ENCODE measurements around the gene ANO2.

ANO2 gene

GRCh38 chr12:5945071-5946008, at the start of gene ANO2:
Gene ANO2, minus strand, starts transcription at chr12:5945259. Its CDS starts 42 bp downstream, at chr12:5945217.
- FAIRE-seq = no peak

- FAIRE-seq = no peak
Measured at GRCh38 chr12:5989621-5990020, 44.6 kb upstream of the ANO2 start.

DNA sequence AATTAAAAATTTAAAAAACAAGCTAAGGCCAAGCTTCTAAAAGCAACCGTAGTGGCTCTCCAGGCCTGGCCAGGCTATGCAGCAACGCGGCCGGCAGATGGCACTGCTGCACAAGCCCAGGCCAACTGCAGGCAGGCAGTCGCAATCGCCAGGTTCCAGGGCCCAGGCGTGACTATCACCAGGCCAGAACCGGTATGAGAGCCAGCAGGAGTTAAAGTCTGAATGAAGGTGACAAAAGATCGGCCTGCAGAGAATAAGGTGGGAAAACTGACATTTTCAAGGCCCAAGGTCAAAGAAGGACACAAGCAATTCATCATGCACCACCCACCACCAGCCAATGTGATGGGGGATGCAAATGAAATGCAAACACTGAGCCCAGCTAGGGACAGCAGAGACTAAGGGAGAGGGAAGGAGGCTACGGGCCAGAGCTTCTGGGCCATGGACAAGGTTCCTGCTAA, 43.6 kb upstream of the ANO2 start:
- FAIRE-seq = peak; percentile 35

DNA sequence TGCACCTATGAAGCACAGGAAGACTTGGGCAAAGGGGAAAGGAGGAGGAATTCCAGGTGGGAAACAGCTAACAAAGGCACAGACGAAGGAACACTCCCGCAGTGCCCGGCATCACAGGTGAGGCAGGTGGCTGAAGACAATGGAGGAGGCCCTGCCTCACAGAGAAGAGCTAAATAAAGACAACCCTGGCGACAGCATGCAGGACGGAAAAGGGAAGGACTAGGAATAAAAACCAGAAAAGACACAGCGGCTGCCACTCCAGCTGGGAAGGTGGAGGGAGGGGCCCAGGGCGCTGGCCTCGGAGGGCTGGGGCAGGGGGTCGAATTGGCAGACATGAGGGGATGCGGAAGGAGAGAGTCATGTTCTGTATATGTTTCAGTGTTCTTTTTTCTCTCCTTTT, 43.0 kb upstream of the ANO2 start:
- no peak for FAIRE-seq

- FAIRE-seq = no peak
Measured at GRCh38 chr12:5987573-5987972, 42.5 kb upstream of the ANO2 start.

DNA sequence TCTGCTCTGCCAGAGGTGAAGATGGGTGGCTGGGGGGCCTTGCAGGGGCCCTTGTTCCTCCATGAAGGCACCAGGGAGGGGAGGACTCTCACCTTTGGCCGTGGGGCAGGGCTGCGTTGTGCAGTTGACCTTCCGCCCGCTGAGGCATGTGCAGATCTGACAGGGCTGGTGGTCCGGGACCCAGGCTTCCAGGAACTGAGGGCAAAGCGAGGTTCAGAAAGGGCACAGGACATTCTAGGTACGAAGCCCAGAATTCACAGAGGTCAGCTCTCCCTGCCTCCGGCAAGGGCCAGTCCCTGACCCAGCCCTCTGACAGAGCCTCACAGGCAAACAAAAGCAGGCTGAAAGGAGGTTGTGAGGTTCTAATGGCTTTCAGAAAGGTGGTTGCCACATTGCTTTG, 40.4 kb upstream of the ANO2 start:
- FAIRE-seq = no peak

GRCh38 chr12:5984873-5985272, 39.8 kb upstream of the ANO2 start:
- no peak for FAIRE-seq

DNA sequence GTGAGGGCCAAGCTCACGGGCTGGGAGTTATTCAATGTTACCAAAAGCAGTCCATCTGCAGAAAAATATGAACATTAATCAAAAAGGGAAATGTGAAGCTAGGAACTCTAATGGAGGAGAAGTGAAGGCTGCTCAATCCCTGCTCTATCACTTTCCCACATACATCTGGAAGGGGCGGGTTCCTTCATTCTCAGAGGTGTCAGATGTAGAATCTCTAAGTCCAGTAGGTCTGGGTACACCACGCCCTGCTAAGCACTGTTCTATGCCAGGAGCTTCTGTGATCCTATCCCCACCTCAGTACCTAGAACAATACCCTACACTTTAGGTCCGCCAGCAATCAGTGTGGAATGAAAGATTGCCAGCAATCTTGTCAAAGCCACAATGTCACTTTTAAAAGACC, 37.0 kb upstream of the ANO2 start:
- FAIRE-seq = no peak

DNA sequence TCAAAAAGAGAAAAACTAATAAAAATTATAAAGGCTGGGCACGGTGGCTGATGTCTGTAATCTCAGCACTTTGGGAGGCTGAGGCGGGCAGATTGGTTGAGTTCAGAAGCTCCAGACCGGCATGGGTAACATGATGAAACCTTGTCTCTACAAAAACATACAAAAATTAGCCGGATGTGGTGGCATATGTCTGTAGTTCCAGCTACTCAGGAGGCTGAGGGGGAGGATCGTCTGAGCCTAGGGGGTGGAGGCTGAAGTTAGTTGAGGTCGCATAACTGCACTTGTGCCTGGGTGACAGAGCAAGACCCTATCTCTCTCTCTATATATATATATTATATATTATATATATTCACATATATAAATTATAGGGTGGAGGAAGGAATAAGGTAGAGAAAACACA, 32.5 kb upstream of the ANO2 start:
- no peak for FAIRE-seq

- no peak for FAIRE-seq
Measured at GRCh38 chr12:5976711-5977110, 31.7 kb upstream of the ANO2 start.

GRCh38 chr12:5976196-5976595, 31.1 kb upstream of the ANO2 start:
- FAIRE-seq = no peak

- no peak for FAIRE-seq
Measured at GRCh38 chr12:5973461-5974115, 28.5 kb upstream of the ANO2 start.

GRCh38 chr12:5972387-5972786, 27.3 kb upstream of the ANO2 start:
- no peak for FAIRE-seq

GRCh38 chr12:5971194-5971850, 26.3 kb upstream of the ANO2 start:
- FAIRE-seq = no peak

- FAIRE-seq = no peak
Measured at GRCh38 chr12:5969974-5970690, 25.1 kb upstream of the ANO2 start.

DNA sequence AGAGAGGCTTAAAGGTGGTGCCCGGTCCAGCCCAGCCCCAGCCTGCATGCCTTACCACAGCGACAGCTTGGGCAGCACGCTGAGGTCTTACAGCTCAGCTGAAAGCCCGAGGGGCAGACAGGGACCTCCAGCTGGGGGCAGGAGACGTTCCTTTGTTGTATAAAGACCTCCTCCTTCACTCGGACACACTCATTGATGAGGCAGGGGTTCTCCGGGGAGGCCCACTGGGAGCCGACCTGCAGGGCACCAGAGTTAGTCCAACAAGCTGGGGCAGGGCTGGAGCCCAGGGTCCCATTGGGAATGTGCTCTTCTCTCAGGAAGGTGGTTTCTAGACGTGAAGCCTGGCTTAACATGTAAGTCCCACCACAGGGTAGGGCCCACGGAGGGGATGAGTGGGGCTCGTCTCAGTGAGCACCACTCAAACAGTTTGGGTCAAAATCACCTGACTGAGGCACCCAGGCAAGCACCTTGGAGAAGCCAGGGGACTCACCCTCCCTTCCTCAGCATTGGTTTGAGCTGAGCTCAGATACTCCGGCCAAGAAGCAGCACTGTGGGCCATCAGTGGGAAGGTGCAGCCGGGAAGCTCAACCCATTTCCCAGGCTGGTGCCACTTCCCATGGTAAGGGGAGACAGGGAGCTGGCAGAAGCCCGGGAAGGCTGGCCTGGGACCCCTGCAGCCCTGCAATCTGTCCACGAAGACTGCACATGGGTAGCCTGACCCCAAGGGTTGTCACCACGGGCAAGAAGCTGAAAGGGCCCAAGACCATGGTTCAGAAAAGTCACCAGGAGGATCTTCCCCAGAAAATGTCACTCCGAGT, 24.3 kb upstream of the ANO2 start:
- FAIRE-seq = no peak

DNA sequence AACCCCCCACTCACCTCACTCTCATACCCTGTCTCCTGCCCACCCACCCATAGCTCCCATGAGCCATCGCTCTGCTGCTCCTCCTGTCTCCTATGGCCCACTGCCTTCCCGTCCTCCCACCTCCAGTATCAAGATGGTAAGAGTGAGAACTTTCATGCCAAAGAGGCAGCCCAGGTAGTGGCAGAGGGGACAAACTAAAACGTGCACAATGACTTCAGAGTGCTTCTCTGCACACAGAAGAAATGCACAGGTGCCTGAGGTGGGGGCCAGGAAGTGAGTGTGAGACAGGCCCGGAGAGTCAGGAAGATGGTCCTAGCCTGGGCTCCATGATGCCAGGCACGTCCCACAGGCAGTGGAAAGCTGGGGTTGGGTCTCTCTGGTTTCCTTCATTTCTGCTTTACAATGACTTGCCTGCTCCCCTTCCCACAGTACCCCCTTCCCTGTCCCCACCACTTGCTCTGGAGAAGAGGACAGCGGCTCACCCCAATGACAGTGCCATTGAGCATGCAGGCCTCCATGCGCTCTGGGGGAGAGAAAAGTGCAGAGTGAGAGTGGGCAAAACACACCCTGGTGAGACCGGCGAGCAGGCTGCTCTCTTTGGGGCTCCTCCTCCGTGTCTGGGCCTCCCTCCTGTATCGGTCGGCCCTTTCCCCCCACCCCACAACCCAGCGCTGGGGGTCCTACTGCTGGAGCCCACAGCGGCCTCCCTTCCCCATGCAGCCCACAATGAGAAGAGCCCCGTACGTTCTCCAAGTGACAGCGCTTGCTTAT, 22.8 kb upstream of the ANO2 start:
- FAIRE-seq = no peak

- no peak for FAIRE-seq
Measured at GRCh38 chr12:5966486-5967095, 21.5 kb upstream of the ANO2 start.

- no peak for FAIRE-seq
Measured at GRCh38 chr12:5965950-5966383, 20.9 kb upstream of the ANO2 start.
